ENCODE data around the gene NHLRC3.
"Not testable (repeated sequence)": the region's sequence is repeated elsewhere in the genome, so short reads cannot be mapped to it uniquely, and the experiment has no call there.

Gene NHLRC3, protein sequence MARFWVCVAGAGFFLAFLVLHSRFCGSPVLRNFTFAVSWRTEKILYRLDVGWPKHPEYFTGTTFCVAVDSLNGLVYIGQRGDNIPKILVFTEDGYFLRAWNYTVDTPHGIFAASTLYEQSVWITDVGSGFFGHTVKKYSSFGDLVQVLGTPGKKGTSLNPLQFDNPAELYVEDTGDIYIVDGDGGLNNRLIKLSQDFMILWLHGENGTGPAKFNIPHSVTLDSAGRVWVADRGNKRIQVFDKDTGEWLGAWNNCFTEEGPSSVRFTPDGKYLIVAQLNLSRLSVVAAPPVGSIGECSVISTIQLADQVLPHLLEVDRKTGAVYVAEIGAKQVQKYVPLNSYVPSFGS

DNA sequence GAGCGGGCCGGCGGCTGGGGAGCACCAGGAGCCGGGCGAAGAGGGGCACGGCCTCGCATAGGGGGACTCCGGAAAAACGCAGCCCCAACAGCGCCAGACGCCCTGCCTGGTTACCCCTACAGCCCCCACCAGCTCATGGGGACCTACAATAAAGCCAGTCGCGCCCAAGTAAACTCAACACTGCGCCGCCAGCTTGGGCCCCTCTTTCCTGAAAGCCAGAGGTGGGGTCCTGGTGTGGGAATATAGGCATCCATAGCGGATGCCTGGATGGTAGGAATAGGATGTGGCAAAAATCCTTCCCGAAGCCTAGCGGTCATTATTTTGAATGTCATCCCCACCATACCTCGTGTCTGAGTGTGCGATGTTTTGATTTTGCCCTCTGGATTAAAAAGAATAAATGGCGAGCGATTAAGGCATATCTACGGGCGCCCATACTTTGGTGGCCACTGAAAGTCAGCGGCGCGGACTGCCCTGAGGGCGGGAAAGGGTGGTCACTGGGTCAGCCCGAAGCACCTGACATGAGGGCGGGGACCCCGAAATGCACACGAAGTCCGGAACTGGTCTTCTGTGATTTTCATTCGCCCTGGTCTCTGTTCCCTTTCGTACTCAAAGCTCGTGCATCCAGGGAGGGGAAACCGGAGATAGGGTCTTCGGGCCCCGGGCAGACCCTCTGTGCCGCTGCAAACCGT, at the start of gene NHLRC3, which contains the start of gene PROSER1:
NHLRC3 (plus strand) TSS at position 577 of the 689 bp plus-strand sequence. CDS start 184 bp downstream, outside the sequence.
PROSER1 (minus strand) TSS at position 210 of the 689 bp plus-strand sequence. CDS start 847 bp downstream, outside the sequence.
- DNase-seq: peak; percentile 89
- in situ Hi-C loops (cut with HindIII; ENCODE audit: low pct_ligation_motif_present, low pct_unique_long_range_greater_than_20kb, low sequenced_read_pairs): no loop called here

DNA sequence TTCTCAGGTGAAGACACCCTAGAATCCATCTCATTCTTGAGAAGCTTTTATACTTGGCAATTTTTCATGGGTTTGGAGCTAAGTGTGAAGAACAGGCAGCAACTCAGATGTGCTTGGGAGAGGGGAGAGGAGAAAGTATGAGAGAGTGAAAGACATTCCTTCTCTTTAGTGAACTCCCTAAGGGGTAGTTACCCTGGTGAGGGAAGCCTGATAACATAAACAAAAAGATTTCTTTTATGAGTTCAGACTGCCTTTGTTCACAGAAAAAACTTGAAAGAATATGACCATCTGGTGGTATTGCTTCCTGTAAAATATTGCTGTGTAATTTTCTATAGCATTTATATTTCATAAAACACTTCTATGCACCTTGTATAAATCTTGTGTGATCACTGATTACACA, 47.6 kb upstream of the NHLRC3 start, which contains the start of gene STOML3:
STOML3 (minus strand) TSS at position 139 of the 400 bp plus-strand sequence; CDS start at position 29, 110 bp downstream.
- in situ Hi-C loops (cut with HindIII; ENCODE audit: low pct_ligation_motif_present, low pct_unique_long_range_greater_than_20kb, low sequenced_read_pairs): no loop called here
- no peak for DNase-seq

DNA sequence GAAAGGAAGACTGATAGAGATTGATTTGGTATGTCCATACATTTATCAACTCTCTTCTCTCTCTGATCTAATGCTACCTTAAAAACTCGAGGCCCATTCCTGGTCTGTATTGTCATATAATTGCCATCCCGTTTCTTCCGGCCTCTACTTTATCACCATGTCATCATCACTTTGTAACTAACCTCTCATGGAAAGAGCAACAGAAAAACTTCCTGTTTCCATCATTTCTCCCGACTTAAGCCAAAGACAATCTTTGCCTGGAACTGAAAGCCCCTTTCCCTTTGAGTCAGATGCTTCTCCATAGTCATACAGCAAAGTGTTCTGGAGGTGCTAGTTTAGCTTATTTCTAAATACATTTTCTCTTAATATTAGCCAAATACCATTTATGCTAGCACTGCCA, 44.9 kb upstream of the NHLRC3 start:
- no peak for DNase-seq
- in situ Hi-C loops (cut with HindIII; ENCODE audit: low pct_ligation_motif_present, low pct_unique_long_range_greater_than_20kb, low sequenced_read_pairs): no loop called here

DNA sequence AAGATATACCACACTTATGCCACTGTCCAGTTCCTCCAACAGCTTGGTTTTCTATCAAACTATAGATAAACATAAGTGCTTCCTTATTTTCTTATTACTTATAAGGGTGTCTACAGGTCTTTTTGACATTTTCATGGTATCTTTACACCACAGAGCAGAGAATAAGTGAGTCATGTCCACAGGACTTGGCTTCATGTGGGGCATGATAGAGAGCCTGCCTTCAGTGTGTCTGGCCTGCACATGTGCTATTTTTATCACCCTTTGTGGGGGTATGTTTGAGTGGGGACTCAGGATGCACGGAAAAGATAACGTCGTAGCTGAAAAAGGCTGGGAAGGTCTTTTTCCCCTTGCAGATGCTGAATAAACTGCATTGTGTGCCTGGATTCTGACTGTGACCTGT, 39.5 kb upstream of the NHLRC3 start:
- no peak for DNase-seq
- in situ Hi-C loops (cut with HindIII; ENCODE audit: low pct_ligation_motif_present, low pct_unique_long_range_greater_than_20kb, low sequenced_read_pairs): no loop called here

DNA sequence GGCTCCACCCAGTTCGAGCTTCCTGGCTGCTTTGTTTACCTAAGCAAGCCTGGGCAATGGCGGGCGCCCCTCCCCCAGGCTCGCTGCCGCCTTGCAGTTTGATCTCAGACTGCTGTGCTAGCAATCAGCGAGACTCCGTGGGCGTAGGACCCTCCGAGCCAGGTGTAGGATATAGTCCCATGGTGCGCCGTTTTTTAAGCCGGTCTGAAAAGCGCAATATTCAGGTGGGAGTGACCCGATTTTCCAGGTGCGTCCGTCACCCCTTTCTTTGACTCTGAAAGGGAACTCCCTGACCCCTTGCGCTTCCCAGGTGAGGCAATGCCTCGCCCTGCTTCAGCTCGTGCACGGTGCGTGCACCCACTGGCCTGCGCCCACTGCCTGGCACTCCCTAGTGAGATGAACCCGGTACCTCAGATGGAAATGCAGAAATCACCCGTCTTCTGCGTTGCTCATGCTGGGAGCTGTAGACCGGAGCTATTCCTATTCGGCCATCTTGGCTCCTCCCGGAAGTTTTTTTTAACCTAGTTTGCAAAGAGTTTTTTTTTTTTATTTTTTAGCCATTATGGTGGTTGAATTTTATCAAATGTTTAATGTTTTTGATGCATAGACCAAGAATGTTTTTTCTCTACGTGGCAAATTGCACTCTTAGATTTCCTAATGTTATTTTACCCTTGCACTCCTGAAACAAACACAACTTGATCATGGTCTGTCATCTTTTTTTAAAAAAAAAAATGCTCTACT, 31.7 kb upstream of the NHLRC3 start:
- in situ Hi-C loops (cut with HindIII; ENCODE audit: low pct_ligation_motif_present, low pct_unique_long_range_greater_than_20kb, low sequenced_read_pairs); DNase-seq: not testable (repeated sequence)

DNA sequence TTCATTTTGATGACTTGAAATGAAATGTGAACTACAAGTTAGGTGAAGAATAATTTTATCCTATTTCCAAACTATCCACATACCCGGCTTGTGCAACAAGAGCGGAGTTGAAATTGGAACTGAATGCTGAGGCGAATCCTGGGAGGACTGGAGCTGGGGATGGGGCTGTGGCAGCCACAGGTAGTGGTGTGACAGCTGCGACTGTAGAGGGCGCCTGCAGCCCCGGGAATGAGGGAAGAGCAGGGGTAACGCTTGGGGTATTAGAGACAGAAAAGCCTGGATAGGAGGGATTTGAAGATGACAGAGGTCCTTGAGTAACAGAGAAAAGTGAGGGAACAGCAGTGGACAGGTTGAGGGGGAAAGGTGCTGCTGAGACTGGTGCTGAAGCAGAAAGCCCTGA, 25.6 kb upstream of the NHLRC3 start:
- in situ Hi-C loops (cut with HindIII; ENCODE audit: low pct_ligation_motif_present, low pct_unique_long_range_greater_than_20kb, low sequenced_read_pairs): no loop called here
- DNase-seq: no peak

DNA sequence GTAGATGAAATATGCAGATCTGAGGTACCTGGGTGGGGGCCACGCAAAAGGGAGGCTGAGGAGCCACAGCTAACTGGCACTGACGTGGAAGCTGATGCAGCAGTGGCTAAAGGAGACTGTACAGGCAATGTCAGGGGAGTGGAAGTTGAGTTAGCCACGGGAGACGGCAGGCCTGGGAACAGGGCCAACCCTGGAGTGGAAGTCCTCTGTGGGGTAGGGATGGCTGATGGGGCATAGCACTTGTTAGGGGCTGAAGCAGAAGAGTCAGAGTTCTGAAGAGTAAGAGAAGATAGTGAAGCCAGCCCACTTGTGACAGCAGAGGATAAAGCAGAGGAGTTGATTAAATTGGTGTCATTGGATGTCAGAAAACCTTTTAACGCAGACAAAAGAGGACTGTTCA, 24.8 kb upstream of the NHLRC3 start:
- DNase-seq: no peak
- in situ Hi-C loops (cut with HindIII; ENCODE audit: low pct_ligation_motif_present, low pct_unique_long_range_greater_than_20kb, low sequenced_read_pairs): no loop called here

DNA sequence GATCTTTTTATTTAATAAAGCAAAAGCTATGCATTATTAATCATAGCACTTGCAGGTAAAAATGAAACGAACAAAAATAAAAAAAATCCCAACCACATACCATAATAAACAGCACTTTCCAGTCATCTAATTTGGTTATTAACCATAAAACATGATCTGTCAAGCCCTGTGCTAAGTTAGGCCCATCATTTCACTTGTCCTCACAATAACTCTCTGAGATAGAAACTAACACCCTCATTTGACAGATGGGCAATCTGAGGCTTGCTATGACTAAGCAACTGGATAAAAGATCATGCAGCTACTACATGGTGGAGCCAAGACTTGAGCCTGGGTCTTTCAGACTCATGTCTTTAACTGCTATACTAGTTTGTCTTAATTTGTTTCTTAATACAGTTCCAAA, 22.2 kb upstream of the NHLRC3 start:
- DNase-seq: no peak
- in situ Hi-C loops (cut with HindIII; ENCODE audit: low pct_ligation_motif_present, low pct_unique_long_range_greater_than_20kb, low sequenced_read_pairs): no loop called here

DNA sequence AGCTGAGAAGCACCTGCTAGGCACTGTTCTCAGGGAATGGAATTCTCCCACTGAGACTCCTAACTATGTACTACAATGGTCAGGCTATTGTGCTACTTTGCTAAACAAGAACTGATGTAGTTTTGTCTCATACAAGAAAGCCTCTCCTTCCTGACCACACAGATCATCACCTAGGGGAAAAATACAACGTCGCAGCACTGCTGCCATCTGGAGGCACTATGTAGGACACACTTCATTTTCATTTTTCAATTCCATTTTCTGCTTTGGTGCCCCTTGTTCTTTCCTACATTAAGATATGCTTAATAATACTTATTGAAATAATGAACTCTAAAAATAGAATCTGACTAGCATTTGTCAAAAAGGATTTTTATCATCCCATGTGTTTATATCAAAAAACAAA, 21.5 kb upstream of the NHLRC3 start:
- in situ Hi-C loops (cut with HindIII; ENCODE audit: low pct_ligation_motif_present, low pct_unique_long_range_greater_than_20kb, low sequenced_read_pairs): no loop called here
- peak; percentile 44 for DNase-seq

DNA sequence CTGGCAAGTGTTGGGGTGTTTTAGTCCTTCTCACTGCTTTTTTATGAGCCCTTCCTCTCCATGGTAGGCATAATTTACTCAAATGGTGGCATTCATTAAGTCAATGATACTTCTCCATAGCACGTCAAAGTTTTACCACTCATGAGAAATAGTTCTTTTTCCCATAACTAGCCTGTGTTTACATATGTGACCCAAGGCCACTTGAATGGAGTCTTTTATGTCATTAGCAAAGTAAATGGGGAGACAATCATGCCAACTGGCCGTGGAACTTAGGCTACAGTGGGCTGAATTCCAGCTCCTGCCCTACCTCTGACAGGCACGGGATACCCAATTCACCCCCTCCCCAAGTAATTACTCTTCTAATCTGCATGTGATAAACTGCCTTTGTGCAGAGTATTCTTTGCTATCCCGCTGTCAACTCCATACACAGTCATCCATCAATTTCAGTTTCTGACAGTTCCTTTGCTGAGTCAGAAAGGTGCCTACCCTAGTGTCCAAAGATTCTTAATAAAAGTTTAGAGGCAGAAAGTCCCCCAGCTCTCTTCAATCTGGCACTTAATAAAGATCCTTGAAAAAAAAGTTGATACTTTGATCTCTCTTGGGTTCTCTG, 17.3 kb upstream of the NHLRC3 start:
- in situ Hi-C loops (cut with HindIII; ENCODE audit: low pct_ligation_motif_present, low pct_unique_long_range_greater_than_20kb, low sequenced_read_pairs): no loop called here
- no peak for DNase-seq

DNA sequence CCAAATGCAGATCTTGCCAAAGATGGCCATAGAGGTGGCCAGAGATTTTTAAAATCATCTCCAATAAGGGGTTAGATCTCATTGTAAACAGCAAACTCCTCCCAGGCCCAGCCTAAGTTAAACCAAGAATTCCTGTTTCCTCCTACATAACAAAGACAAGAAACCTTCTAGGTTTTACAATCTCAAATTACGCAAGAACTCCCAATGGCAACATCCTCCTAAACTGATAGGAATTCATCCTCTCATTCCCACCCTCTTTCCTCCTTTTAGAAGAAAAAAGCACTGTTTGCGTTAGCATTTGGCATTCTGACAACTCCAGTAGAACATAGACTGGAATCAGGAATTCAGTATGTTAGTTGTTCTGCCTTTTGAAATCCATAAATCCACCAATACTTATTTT, 14.9 kb upstream of the NHLRC3 start:
- in situ Hi-C loops (cut with HindIII; ENCODE audit: low pct_ligation_motif_present, low pct_unique_long_range_greater_than_20kb, low sequenced_read_pairs): no loop called here
- no peak for DNase-seq

DNA sequence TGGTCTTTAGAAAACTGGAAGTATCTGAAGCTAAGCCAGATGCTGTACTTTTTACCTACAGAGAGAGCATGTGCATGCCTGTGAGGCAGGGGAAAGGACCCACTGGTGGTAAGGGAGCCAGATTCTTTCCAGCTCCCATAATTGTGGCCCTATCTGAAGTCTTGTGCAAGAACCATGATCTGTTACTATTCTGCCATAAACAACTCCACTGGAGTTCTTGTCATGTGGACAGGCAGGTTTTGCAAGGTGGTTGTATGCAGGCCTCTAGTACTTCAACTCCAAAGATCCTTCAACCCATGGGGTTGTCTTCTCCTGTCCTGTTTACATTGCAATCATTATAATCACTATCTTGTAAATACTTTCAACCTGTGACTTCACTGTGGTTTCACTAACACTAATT, 14.5 kb upstream of the NHLRC3 start:
- in situ Hi-C loops (cut with HindIII; ENCODE audit: low pct_ligation_motif_present, low pct_unique_long_range_greater_than_20kb, low sequenced_read_pairs): no loop called here
- no peak for DNase-seq

DNA sequence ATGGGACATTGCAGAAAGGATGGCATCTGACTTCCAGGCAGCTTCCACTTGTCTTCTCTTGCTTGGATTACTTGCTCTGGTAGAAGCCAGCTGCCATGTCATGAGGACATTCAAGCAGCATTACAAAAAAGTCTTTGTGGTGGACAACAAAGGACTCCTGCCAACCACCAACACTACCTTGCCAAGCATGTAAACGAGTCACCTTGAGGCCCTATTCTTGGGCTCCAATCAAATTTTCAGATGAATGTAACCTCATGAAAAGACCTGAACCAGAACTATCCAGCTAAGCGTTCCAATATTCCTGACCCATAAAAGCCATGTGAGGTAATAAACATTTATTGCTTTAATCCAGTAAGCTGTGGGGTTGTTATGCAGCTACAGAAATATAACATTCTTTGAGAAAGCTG, 12.8 kb upstream of the NHLRC3 start:
- in situ Hi-C loops (cut with HindIII; ENCODE audit: low pct_ligation_motif_present, low pct_unique_long_range_greater_than_20kb, low sequenced_read_pairs): no loop called here
- no peak for DNase-seq

DNA sequence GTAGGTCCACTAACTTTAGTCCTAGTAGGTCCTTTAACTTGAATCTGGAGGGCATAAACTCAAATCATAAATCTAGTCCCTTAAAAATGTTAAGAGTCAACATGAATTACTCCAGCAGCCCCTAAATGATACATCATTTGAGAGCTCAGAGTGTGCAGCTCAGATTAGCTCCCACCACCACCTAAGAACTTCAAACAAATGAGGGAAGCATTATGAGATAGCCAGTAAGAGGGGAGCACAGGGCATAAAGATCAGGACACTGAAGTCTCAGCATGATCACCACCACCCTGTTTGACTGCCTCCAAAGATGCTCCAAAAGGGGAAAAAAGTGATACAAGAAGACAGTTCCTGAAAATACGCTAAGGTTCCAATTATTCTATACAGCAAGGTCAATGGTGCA, 6.1 kb upstream of the NHLRC3 start:
- in situ Hi-C loops (cut with HindIII; ENCODE audit: low pct_ligation_motif_present, low pct_unique_long_range_greater_than_20kb, low sequenced_read_pairs): no loop called here

DNA sequence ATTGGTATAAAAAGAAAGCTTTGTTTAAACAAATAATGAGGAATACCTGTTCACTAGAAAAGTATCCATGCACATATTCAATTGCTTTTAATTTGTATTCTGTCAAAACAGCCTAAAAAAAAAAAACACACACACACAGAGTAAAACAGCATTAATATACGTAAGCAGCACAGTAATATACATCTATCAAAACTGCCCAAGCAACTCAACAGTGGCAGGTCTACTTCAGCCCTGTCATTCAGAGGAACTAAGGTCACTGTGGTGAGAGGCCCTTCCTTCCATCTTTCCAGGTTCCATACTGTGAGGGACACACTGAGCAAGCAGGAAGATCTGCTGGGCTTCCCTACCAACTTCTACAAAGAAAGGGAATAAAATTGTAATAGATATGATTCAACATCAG, 4.2 kb upstream of the NHLRC3 start:
- in situ Hi-C loops (cut with HindIII; ENCODE audit: low pct_ligation_motif_present, low pct_unique_long_range_greater_than_20kb, low sequenced_read_pairs): no loop called here
- DNase-seq: no peak

More for the DNA sequence above, 6.1 kb upstream of the NHLRC3 start:
- no peak for DNase-seq

DNA sequence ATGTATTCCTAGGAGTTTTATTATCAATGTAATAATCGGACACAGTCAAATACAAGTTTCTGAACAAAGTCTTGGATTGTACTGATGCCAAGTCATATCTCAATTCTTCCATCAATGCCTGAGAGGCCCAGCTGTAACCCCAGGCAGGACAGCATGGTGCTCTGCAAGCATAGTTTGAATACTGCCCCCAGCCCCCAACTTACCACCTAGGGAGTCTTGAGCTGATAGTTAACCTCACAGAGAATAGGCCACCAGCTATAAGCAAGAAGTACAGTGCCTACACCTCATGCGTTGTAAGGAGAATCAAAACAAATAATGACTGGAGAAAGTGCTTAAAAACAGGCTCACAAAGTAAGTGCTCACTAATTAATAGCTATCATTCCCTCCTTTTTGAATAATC, 3.1 kb upstream of the NHLRC3 start:
- in situ Hi-C loops (cut with HindIII; ENCODE audit: low pct_ligation_motif_present, low pct_unique_long_range_greater_than_20kb, low sequenced_read_pairs): no loop called here
- DNase-seq: no peak

DNA sequence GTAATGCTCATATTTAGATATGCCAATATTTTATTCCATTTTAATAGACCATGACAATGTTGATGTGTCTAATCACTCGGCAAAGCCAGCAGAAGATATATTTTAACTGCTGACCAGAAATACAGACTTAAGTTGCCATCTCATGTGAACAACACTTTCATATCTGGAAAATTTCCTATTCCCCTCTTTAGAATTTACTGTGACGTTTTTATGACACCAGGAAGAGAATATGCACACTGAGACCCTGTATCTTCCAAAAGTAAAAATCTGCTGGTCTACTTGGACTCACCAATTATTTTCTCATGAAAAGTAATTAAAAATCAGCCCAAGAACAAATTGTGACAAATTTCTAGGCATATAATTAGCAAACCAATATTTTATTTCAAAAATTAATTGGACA, 2.5 kb upstream of the NHLRC3 start:
- in situ Hi-C loops (cut with HindIII; ENCODE audit: low pct_ligation_motif_present, low pct_unique_long_range_greater_than_20kb, low sequenced_read_pairs): no loop called here
- no peak for DNase-seq

DNA sequence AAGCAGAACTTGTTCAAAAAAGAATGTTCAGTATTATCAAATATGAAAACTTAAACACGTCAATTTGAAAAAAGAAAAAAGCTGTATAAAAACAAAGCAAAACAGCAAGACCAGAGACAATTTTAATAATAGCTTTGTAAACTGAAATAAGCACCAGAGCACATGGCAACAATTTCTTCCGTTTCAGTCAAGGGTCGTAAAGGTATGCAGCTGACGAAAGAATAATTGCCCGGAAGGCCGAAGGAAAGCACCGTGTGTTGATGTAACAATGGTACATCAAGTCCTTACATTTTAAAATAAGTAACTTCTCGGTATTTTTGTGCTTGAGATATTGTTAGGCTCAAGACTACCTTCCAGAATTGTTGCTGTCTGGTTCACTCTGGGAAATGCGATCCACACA, 2.0 kb upstream of the NHLRC3 start:
- in situ Hi-C loops (cut with HindIII; ENCODE audit: low pct_ligation_motif_present, low pct_unique_long_range_greater_than_20kb, low sequenced_read_pairs): no loop called here
- peak; percentile 37 for DNase-seq

DNA sequence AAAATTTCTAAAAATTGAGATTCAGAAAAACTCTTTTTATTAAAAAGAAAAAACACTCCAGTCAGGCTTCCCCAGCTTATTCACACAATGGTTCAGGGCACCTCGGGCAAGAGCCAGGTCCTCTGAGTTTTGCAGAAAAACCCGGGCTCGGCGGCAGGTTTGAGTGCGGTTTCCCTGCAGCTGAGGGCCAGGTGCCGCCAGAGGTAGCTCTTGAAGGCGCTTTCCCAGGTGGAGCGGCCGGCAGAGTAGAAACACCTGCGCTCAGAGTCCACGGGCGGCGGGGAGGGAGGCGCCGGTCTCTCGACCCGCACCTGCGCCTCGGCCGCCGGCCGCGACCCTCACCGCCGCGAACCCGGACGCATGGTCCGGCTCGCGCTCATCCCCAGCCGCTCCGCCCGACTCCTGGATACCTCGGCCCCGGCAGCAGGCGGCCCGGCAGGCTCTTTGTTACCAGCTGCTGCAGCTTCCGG, 811 bp upstream of the NHLRC3 start:
- in situ Hi-C loops (cut with HindIII; ENCODE audit: low pct_ligation_motif_present, low pct_unique_long_range_greater_than_20kb, low sequenced_read_pairs): no loop called here
- DNase-seq: no peak

All from ACHN (cell line).